Measurements from ENCODE around the gene LRSAM1. TPM values are rescaled to one million over a fixed set of nuclear protein-coding genes. Genes with fewer than 3 reads are reported as not detected.

Gene LRSAM1
- total and polyA plus RNA-seq, 9 donors: 9.0 to 28.5 (median 17.4) TPM

GRCh38 chr9:127488946-127489345 lies 37.6 kb downstream of the LRSAM1 start:
- Histone ChIP-seq H3K4me3 (no peak overlapping the region), H3K27me3 (no peaks in the 10 kb centered on the region), H3K4me1 (ENCODE audit: insufficient read depth) (no peaks in the 10 kb centered on the region), H3K9me3 (no peaks in the 10 kb centered on the region), H3K36me3 (no peaks in the 10 kb centered on the region), H3K27ac (no peak overlapping the region)
- 83 to 94% (median 93%) methylated on average over 8 of the region's 8 CpGs for WGBS, 3 donors
- TF ChIP-seq POLR2A (IDR thresholded peaks at IDR 0.05) (no peak), EP300 (IDR thresholded peaks at IDR 0.05) (no peak)
- TF ChIP-seq, protein P1, sequence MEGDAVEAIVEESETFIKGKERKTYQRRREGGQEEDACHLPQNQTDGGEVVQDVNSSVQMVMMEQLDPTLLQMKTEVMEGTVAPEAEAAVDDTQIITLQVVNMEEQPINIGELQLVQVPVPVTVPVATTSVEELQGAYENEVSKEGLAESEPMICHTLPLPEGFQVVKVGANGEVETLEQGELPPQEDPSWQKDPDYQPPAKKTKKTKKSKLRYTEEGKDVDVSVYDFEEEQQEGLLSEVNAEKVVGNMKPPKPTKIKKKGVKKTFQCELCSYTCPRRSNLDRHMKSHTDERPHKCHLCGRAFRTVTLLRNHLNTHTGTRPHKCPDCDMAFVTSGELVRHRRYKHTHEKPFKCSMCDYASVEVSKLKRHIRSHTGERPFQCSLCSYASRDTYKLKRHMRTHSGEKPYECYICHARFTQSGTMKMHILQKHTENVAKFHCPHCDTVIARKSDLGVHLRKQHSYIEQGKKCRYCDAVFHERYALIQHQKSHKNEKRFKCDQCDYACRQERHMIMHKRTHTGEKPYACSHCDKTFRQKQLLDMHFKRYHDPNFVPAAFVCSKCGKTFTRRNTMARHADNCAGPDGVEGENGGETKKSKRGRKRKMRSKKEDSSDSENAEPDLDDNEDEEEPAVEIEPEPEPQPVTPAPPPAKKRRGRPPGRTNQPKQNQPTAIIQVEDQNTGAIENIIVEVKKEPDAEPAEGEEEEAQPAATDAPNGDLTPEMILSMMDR (IDR thresholded peaks at IDR 0.05): no peak
- intact Hi-C loops (cut with DNase I): no loop called here
- no peak for DNase-seq

DNA sequence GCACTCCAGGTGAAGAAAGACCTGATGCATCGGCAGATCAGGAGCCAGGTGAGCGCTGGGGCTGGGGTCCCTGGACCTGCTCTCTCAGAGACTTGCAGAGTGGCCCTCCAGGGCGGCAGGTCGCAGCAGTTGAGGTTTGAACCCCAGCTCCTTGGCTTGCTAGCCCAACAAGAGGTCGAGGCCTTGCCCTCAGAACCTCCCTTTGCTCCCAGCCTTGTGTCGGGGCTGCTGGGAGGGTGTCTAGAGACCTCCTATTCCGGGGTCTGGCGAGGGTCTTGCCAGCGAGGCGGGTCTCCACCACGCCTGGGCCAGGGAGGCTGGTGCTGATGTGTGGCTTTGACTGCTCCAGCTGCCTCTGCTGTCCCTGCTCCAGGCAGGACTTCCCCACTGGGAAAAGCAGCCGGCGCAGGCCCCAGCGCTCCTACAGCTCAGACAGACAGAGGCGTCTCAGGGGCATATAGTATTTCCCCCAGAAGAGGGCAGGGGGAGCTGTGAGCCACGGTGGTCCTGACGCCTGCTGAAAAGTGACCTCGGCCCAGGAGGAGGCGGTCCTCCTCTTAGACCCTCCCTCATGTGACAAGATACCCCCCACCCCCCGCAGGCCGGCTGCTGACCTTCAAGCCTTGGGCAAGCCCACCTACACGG lies 38.3 kb downstream of the LRSAM1 start:
- TF ChIP-seq POLR2A (IDR thresholded peaks at IDR 0.05): no peak
- TF ChIP-seq EP300 (IDR thresholded peaks at IDR 0.05): no peak
- TF ChIP-seq, protein P1 (IDR thresholded peaks at IDR 0.05): no peak
- Histone ChIP-seq H3K4me3 (no peak overlapping the region), H3K9me3 (no peaks in the 10 kb centered on the region), H3K27ac (no peak overlapping the region), H3K4me1 (ENCODE audit: insufficient read depth) (no peaks in the 10 kb centered on the region), H3K27me3 (no peaks in the 10 kb centered on the region), H3K36me3 (no peaks in the 10 kb centered on the region)
- WGBS, 3 donors: 74 to 80% (median 76%) methylated on average over 21 to 22 of the region's 22 CpGs
- no peak for DNase-seq
- intact Hi-C loops (cut with DNase I): no loop called here

DNA sequence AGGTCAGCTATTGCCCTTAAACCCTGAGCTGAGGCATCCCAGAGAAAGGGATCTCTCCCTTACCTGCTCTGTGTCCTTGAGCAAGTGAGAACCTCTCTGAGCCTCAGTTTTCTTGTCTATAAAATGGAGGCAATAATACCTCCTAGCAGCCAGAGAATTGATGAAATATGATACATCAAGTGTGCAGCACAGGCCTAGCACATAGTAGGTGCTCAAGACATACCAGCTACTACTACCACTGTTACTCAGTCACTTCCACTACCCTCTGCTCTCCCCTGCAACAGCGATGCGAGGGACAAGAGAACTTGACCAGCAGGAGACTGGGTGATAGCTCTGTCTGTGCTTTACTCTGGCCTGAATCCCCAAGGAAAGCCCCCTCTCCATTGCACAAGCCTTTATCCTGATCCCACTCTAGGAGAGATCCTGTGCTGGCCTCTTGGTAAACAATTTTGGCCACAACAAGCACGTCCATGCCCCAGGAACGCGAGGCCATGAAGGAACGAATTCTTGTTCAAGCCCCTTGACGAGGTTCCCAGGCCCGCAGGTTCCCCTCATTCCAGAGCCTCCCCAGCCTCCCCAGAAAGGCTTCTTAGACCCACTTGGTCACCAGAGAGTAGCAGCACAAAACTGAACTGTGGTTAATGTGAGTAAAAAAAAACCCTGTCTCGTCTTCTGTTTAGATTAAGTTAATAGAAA lies 39.4 kb downstream of the LRSAM1 start:
- intact Hi-C loops (cut with DNase I): no loop called here
- no peaks in the 10 kb centered on the region for H3K9me3 ChIP-seq
- H3K36me3 ChIP-seq: no peaks in the 10 kb centered on the region
- H3K27ac ChIP-seq: no peak overlapping the region
- no peak for DNase-seq
- peaks cover 3% of the 10 kb centered on the region for H3K4me1 ChIP-seq (ENCODE audit: insufficient read depth)
- no peak overlapping the region for H3K4me3 ChIP-seq
- 39 to 87% (median 58%) methylated on average over 9 of the region's 9 CpGs for WGBS, 3 donors
- H3K27me3 ChIP-seq: no peaks in the 10 kb centered on the region
- no peak for TF ChIP-seq POLR2A (IDR thresholded peaks at IDR 0.05)
- no peak for TF ChIP-seq EP300 (IDR thresholded peaks at IDR 0.05)
- TF ChIP-seq, protein P1 (IDR thresholded peaks at IDR 0.05): no peak

GRCh38 chr9:127491516-127491915 lies 40.2 kb downstream of the LRSAM1 start:
- Histone ChIP-seq H3K27me3 (no peaks in the 10 kb centered on the region), H3K4me3 (no peak overlapping the region), H3K36me3 (no peaks in the 10 kb centered on the region), H3K9me3 (no peaks in the 10 kb centered on the region), H3K27ac (no peak overlapping the region), H3K4me1 (ENCODE audit: insufficient read depth) (peaks cover 3% of the 10 kb centered on the region)
- DNase-seq: no peak
- 81 to 85% (median 82%) methylated on average over 6 to 10 of the region's 10 CpGs for WGBS, 3 donors
- TF ChIP-seq POLR2A (IDR thresholded peaks at IDR 0.05): no peak
- TF ChIP-seq EP300 (IDR thresholded peaks at IDR 0.05): no peak
- TF ChIP-seq, protein P1 (IDR thresholded peaks at IDR 0.05): no peak
- intact Hi-C loops (cut with DNase I): no loop called here
